ENCODE results near the gene RNF187. TPM values are rescaled to one million over a fixed set of nuclear protein-coding genes. Genes with fewer than 3 reads are reported as not detected.

Gene RNF187
- total and polyA plus RNA-seq, 10 of the 15 experiments (the other 5 are each of a cell fraction or from before 2014, with no cell fraction given): 2.6 to 116 (median 29.5) TPM

DNA sequence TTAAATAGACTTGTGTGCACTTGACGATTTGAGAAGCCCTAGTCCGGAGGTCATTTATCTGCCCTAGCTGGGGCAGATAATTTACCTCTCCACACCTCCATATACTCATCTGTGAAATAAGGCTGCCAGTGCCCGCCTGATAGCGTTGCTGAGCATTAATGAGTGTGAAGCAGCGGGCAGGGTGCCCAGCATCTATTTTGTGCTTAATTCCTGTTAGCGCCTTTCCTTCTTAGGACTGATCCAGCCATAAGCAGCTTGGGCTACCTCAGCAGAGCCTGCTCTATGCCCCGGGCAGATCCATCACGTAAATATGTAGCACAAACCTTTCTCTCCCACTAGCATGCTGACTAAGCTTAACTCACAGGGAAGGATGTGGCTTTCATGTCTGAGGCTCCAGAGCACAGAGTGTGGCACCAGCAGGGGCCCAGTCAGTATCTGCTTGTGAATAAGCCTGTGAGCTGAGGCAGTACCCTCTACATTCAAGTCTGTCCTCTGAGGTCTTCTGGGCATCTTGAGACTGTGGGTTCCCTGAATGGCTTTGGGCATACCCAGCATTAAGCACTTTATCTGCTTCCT, 21.5 kb upstream of the RNF187 start:
- Histone ChIP-seq H3K9ac (ENCODE audit: control insufficient read depth, insufficient read depth, low read length) (no peak overlapping the region), H3K27ac (ENCODE audit: control insufficient read depth, insufficient read depth) (no peak overlapping the region), H3K4me3 (no peak overlapping the region), H3K79me2 (ENCODE audit: control insufficient read depth, insufficient read depth, low read length) (no peaks in the 10 kb centered on the region), H3K4me2 (ENCODE audit: control insufficient read depth, insufficient read depth) (no peak overlapping the region), H3K4me1 (ENCODE audit: control insufficient read depth, insufficient read depth, low read length) (no peaks in the 10 kb centered on the region), H3K36me3 (ENCODE audit: control insufficient read depth in 2 of 2, insufficient read depth in 2 of 2, low read length in 1 of 2) (no peaks in the 10 kb centered on the region), H3K27me3 (replicated peaks in 1 of 2; ENCODE audit: control insufficient read depth in 2 of 2, insufficient read depth in 2 of 2, low read length in 1 of 2) (peaks cover 0 to 1% of the 10 kb centered on the region in 2 experiments; a peak in 3 of 4 replicates), H3K9me3 (replicated peaks; ENCODE audit: control insufficient read depth, insufficient read depth, low read length) (no peaks in the 10 kb centered on the region), H2AFZ (ENCODE audit: control insufficient read depth, low read depth, low read length) (no peak overlapping the region), H4K20me1 (ENCODE audit: control insufficient read depth, insufficient read depth) (no peaks in the 10 kb centered on the region)
- TF ChIP-seq NFYB (IDR thresholded peaks at IDR 0.05; ENCODE audit: insufficient read depth, low read depth, low read length) (no peak), CTCF (IDR thresholded peaks at IDR 0.05 in 2 of 3, conservative IDR thresholded peaks at IDR 0.05 in 1 of 3; ENCODE audit: control insufficient read depth in 2 of 3, extremely low read depth in 1 of 3, insufficient read depth in 1 of 3, low read depth in 3 of 3, low read length in 3 of 3) (no peak), NFYA (IDR thresholded peaks at IDR 0.05; ENCODE audit: borderline replicate concordance, low read depth, low read length) (no peak), NR2C2 (IDR thresholded peaks at IDR 0.05; ENCODE audit: borderline replicate concordance, control insufficient read depth, insufficient read length, low read depth) (no peak), E2F4 (IDR thresholded peaks at IDR 0.05; ENCODE audit: low read depth, low read length) (no peak), USF2 (IDR thresholded peaks at IDR 0.05; ENCODE audit: borderline replicate concordance, low read depth, low read length) (no peak), E4F1 (IDR thresholded peaks at IDR 0.05; ENCODE audit: borderline replicate concordance, partially characterized antibody) (no peak), HDAC6 (IDR thresholded peaks at IDR 0.05; ENCODE audit: unreplicated experiment) (no peak), RBBP5 (conservative IDR thresholded peaks at IDR 0.05) (no peak), ZNF217 (IDR thresholded peaks at IDR 0.05) (no peak), ELK1 (IDR thresholded peaks at IDR 0.05; ENCODE audit: low read depth, low read length) (no peak), IKZF2 (IDR thresholded peaks at IDR 0.05) (no peak), ZNF207 (IDR thresholded peaks at IDR 0.05; ENCODE audit: borderline replicate concordance) (no peak), BRCA1 (IDR thresholded peaks at IDR 0.05; ENCODE audit: low read depth, low read length) (no peak), SMAD5 (IDR thresholded peaks at IDR 0.05; ENCODE audit: low read depth) (no peak)
- WGBS (ENCODE audit: insufficient coverage, insufficient replicate concordance, low lambda C conversion rate, missing lambda C conversion rate): 74% methylated on average over 8 of the region's 8 CpGs
- ChIA-PET SMC1A (ENCODE audit: uncharacterized antibody, unreplicated experiment) (interaction anchor here (1.5 kb wide), 1 partner anchor 35 kb away, joined by 5 read pairs; no protein-coding TSS in a partner anchor), CTCF (no interaction called here), POLR2A (no interaction called here), RAD21 (ENCODE audit: unreplicated experiment) (no interaction called here)
- BruUV-seq (replicated peaks): no TSS peak
- ATAC-seq: no peak
- no peak for FAIRE-seq
- no peak for DNase-seq (ENCODE audit: low read depth, low spot score)
- intact Hi-C loops (cut with micrococcal nuclease; ENCODE audit: unreplicated experiment): no loop called here
- in situ Hi-C loops (cut with MboI): no loop called here
